Measurements from ENCODE around the gene UBAC1. TPM values are rescaled to one million over a fixed set of nuclear protein-coding genes. Genes with fewer than 3 reads are reported as not detected.

Gene UBAC1, protein sequence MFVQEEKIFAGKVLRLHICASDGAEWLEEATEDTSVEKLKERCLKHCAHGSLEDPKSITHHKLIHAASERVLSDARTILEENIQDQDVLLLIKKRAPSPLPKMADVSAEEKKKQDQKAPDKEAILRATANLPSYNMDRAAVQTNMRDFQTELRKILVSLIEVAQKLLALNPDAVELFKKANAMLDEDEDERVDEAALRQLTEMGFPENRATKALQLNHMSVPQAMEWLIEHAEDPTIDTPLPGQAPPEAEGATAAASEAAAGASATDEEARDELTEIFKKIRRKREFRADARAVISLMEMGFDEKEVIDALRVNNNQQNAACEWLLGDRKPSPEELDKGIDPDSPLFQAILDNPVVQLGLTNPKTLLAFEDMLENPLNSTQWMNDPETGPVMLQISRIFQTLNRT
- total RNA-seq (2022; extraction: Qiagen RNA extraction; ENCODE audit: low read depth): 29.3 to 38.2 TPM (median 34.7 TPM) in 5 replicates

DNA sequence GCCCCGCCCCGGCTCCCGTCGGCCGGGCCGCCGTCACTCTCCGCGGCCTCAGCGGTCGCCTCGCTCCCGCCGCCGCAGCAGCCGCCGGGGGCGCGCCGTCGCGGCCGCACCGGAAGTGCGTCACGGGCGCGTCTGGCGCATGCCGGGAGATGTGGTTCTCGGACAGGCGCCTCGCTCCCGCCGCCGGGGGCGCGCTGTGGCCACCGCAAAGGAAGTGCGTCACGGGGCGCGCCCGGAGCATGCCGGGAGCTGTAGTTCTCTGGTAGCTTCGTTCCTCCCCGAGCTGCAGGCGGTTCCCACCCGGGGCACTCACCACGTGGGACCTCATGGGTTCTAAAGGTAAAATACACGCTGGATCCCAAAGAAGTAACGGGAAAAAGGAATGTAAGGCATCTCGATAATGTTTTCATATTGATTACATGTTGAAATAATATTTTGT, at the start of gene UBAC1:
TSS of gene UBAC1 (minus strand) at position 97 of the 439 bp plus-strand sequence. CDS start 211 bp downstream, outside the sequence.

GRCh38 chr9:135907431-135908092, 53.6 kb downstream of the UBAC1 start, which contains the start of gene CAMSAP1:
Gene CAMSAP1, minus strand, starts transcription at chr9:135907546. Its CDS starts 387 bp downstream, at chr9:135907159.

Other genes with a start within 250 kb of the UBAC1 start
- 17.9 to 24.4 TPM (median 20.2 TPM) in 5 replicates for gene CAMSAP1, start 53.8 kb downstream of the UBAC1 start, total RNA-seq (2022; extraction: Qiagen RNA extraction; ENCODE audit: low read depth)
- gene NACC2, start 133.9 kb upstream of the UBAC1 start, total RNA-seq (2022; extraction: Qiagen RNA extraction; ENCODE audit: low read depth): 27.5 to 38.0 TPM (median 35.5 TPM) in 5 replicates
- 32.2 to 44.1 TPM (median 43.5 TPM) in 5 replicates for gene TMEM250, start 157.5 kb upstream of the UBAC1 start, total RNA-seq (2022; extraction: Qiagen RNA extraction; ENCODE audit: low read depth)
- 0.07 to 0.13 TPM (median 0.08 TPM) in 4 of 5 replicates, not detected in the other for gene LHX3, start 243.8 kb upstream of the UBAC1 start, total RNA-seq (2022; extraction: Qiagen RNA extraction; ENCODE audit: low read depth)